Measurements from ENCODE around the gene GET4. TPM values are rescaled to one million over a fixed set of nuclear protein-coding genes. Genes with fewer than 3 reads are reported as not detected.

GET4 gene
- polyA plus RNA-seq, 1 donor (not counting 4 experiments of a cell fraction or from before 2014, with no cell fraction given) = 21.1 TPM

- FAIRE-seq = no peak
- Histone ChIP-seq H3K36me3 (ENCODE audit: control insufficient read depth in 2 of 2, extremely low read depth in 1 of 2, insufficient read depth in 2 of 2, low read length in 2 of 2) (peaks cover 24 to 31% of the 10 kb centered on the region in 2 experiments), H2AFZ (ENCODE audit: control insufficient read depth, low read length) (no peak overlapping the region)
Measured at GRCh38 chr7:890868-891267, 14.5 kb downstream of the GET4 start.

GRCh38 chr7:891291-891690, 14.9 kb downstream of the GET4 start:
- dilution Hi-C loops (cut with MboI; ENCODE audit: extremely low pct_ligation_motif_present, low sequenced_read_pairs) = no loop called here
- Histone ChIP-seq H3K9ac (ENCODE audit: control insufficient read depth, extremely low read depth, insufficient read depth, low read length) (no peak overlapping the region), H3K9me1 (ENCODE audit: control insufficient read depth, extremely low read depth, insufficient read depth, low read length) (no peaks in the 10 kb centered on the region), H2AFZ (ENCODE audit: control insufficient read depth, low read length) (no peak overlapping the region), H3K27me3 (ENCODE audit: control insufficient read depth, extremely low read depth, insufficient read depth, low read length) (no peaks in the 10 kb centered on the region), H4K20me1 (ENCODE audit: control insufficient read depth, extremely low read depth, insufficient read depth, low read length) (peaks cover 2% of the 10 kb centered on the region), H3K27ac (ENCODE audit: control insufficient read depth, insufficient read depth, low read length) (no peak overlapping the region), H3K79me2 (ENCODE audit: control insufficient read depth, insufficient read depth, low read length) (peaks cover 29% of the 10 kb centered on the region), H3K36me3 (ENCODE audit: control insufficient read depth in 2 of 2, extremely low read depth in 1 of 2, insufficient read depth in 2 of 2, low read length in 2 of 2) (peaks cover 23 to 31% of the 10 kb centered on the region in 2 experiments), H3K4me2 (ENCODE audit: control insufficient read depth, extremely low read depth, insufficient read depth, low read depth, low read length) (no peak overlapping the region), H3K9me3 (ENCODE audit: control insufficient read depth, low read depth, low read length) (no peaks in the 10 kb centered on the region), H3K4me1 (ENCODE audit: control insufficient read depth, extremely low read depth, insufficient read depth, low read length) (no peaks in the 10 kb centered on the region), H3K4me3 (ENCODE audit: control insufficient read depth in 2 of 3, extremely low read depth in 1 of 3, insufficient read depth in 2 of 3, low read depth in 1 of 3, low read length in 3 of 3) (no peak overlapping the region)
- no peak for TF ChIP-seq EZH2 (IDR thresholded peaks at IDR 0.05; ENCODE audit: low read length)
- TF ChIP-seq, protein P1, sequence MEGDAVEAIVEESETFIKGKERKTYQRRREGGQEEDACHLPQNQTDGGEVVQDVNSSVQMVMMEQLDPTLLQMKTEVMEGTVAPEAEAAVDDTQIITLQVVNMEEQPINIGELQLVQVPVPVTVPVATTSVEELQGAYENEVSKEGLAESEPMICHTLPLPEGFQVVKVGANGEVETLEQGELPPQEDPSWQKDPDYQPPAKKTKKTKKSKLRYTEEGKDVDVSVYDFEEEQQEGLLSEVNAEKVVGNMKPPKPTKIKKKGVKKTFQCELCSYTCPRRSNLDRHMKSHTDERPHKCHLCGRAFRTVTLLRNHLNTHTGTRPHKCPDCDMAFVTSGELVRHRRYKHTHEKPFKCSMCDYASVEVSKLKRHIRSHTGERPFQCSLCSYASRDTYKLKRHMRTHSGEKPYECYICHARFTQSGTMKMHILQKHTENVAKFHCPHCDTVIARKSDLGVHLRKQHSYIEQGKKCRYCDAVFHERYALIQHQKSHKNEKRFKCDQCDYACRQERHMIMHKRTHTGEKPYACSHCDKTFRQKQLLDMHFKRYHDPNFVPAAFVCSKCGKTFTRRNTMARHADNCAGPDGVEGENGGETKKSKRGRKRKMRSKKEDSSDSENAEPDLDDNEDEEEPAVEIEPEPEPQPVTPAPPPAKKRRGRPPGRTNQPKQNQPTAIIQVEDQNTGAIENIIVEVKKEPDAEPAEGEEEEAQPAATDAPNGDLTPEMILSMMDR (optimal IDR thresholded peaks at IDR 0.05 in 1 of 3, IDR thresholded peaks at IDR 0.05 in 1 of 3, conservative IDR thresholded peaks at IDR 0.05 in 1 of 3; ENCODE audit: extremely low read depth in 1 of 3, insufficient read depth in 2 of 3, low read length in 3 of 3) = no peak
- DNase-seq (ENCODE audit: low read depth, low spot score) (no peak), FAIRE-seq (no peak)

More at GRCh38 chr7:890868-891267, 14.5 kb downstream of the GET4 start:
- Histone ChIP-seq H3K27ac (ENCODE audit: control insufficient read depth, insufficient read depth, low read length) (no peak overlapping the region), H3K4me3 (ENCODE audit: control insufficient read depth in 2 of 3, extremely low read depth in 1 of 3, insufficient read depth in 2 of 3, low read depth in 1 of 3, low read length in 3 of 3) (no peak overlapping the region), H3K4me1 (ENCODE audit: control insufficient read depth, extremely low read depth, insufficient read depth, low read length) (no peaks in the 10 kb centered on the region), H3K79me2 (ENCODE audit: control insufficient read depth, insufficient read depth, low read length) (peaks cover 33% of the 10 kb centered on the region), H3K27me3 (ENCODE audit: control insufficient read depth, extremely low read depth, insufficient read depth, low read length) (no peaks in the 10 kb centered on the region), H3K9me3 (ENCODE audit: control insufficient read depth, low read depth, low read length) (no peaks in the 10 kb centered on the region), H3K9me1 (ENCODE audit: control insufficient read depth, extremely low read depth, insufficient read depth, low read length) (no peaks in the 10 kb centered on the region), H3K9ac (ENCODE audit: control insufficient read depth, extremely low read depth, insufficient read depth, low read length) (no peak overlapping the region), H4K20me1 (ENCODE audit: control insufficient read depth, extremely low read depth, insufficient read depth, low read length) (peaks cover 2% of the 10 kb centered on the region), H3K4me2 (ENCODE audit: control insufficient read depth, extremely low read depth, insufficient read depth, low read depth, low read length) (no peak overlapping the region)
- no peak for DNase-seq (ENCODE audit: low read depth, low spot score)
- dilution Hi-C loops (cut with MboI; ENCODE audit: extremely low pct_ligation_motif_present, low sequenced_read_pairs) = no loop called here
- TF ChIP-seq EZH2 (IDR thresholded peaks at IDR 0.05; ENCODE audit: low read length) = no peak
- TF ChIP-seq, protein P1 (optimal IDR thresholded peaks at IDR 0.05 in 1 of 3, IDR thresholded peaks at IDR 0.05 in 1 of 3, conservative IDR thresholded peaks at IDR 0.05 in 1 of 3; ENCODE audit: extremely low read depth in 1 of 3, insufficient read depth in 2 of 3, low read length in 3 of 3) = no peak
